SK-N-SH (cell line): Measurements from ENCODE around the gene RPF1. TPM values are rescaled to one million over a fixed set of nuclear protein-coding genes. Genes with fewer than 3 reads are reported as not detected.
A peak's percentile ranks its signal among the peaks of the same experiment; 100 is the strongest.

Experiments
- CTCF ChIA-PET: fragments of 300-600, 350-600 bp; formaldehyde crosslinking; extraction: SDS; loops from one replicate; lab custom pipeline; 2021; lab: Yijun Ruan, JAX
- POLR2A ChIA-PET: fragments of 350-600 bp; sonication (Branson Sonifier 250); formaldehyde crosslinking; extraction: SDS; loops from one replicate; lab custom pipeline; 2020; ENCODE audit warnings: antibody characterized with exemption, inconsistent platforms; lab: Yijun Ruan, JAX
- DNase-seq: peaks from one replicate; pipeline ENCODE4 v3.0.0; 2012
- H2AFZ ChIP-seq: fragments of 200-600 bp; sonication (generic); 2 replicates; pipeline ENCODE4 v1.8.1; 2016; ENCODE audit warnings: antibody characterized with exemption, mild to moderate bottlenecking, low read depth
- H3F3A ChIP-seq: fragments of 200-600 bp; sonication (generic); replicated peaks from 2 replicates; pipeline ENCODE3; 2016; ENCODE audit warnings: antibody characterized with exemption, mild to moderate bottlenecking; ENCODE audit not compliant: insufficient read depth
- H3K27ac ChIP-seq, 2 experiments: fragments of 200-500 bp in 1 of 2; fragments of 200-600 bp in 1 of 2; sonication (Bioruptor generic) in 1 of 2; sonication (generic), shearing (Covaris generic) in 1 of 2; 2 replicates each; pipeline versions ENCODE4 v1.5.1 to v1.6.1; 2014 to 2016; ENCODE audit warnings: low read depth in 2 of 2, inconsistent platforms in 1 of 2, low read length in 1 of 2, mild to moderate bottlenecking in 1 of 2, mixed read lengths in 1 of 2
- H3K27me3 ChIP-seq: fragments of 200-600 bp; sonication (generic), shearing (Covaris generic); 2 replicates; pipeline ENCODE4 v1.6.1; 2016; ENCODE audit warnings: mixed run types; ENCODE audit not compliant: insufficient read depth
- H3K36me3 ChIP-seq, 2 experiments: fragments of 200-500 bp in 1 of 2; fragments of 200-600 bp in 1 of 2; sonication (Bioruptor generic) in 1 of 2; sonication (generic) in 1 of 2; replicated peaks in 1 of 2; 2 replicates each; pipeline versions ENCODE3 to v1.5.1; 2014 to 2016; ENCODE audit warnings: low read length in 1 of 2, mild to moderate bottlenecking in 1 of 2; ENCODE audit not compliant: insufficient read depth in 2 of 2, control insufficient read depth in 1 of 2
- H3K4me1 ChIP-seq, 2 experiments: fragments of 200-500 bp in 1 of 2; fragments of 200-600 bp in 1 of 2; sonication (Bioruptor generic) in 1 of 2; sonication (generic), shearing (Covaris generic) in 1 of 2; 2 replicates each; pipeline versions ENCODE4 v1.5.1 to v1.6.1; 2014 to 2016; ENCODE audit warnings: low read depth in 1 of 2, low read length in 1 of 2, mixed run types in 1 of 2; ENCODE audit not compliant: insufficient read depth in 2 of 2, control insufficient read depth in 1 of 2
- H3K4me2 ChIP-seq: fragments of 200-600 bp; sonication (generic), shearing (Covaris generic); 2 replicates; pipeline ENCODE4 v1.6.1; 2017; ENCODE audit warnings: mixed run types
- H3K4me3 ChIP-seq, 2 experiments: fragments of 200-500 bp in 1 of 2; fragments of 200-600 bp in 1 of 2; sonication (Bioruptor generic) in 1 of 2; sonication (generic), shearing (Covaris generic) in 1 of 2; 2 replicates each; pipeline versions ENCODE4 v1.5.1 to v1.8.1; 2014 to 2016; ENCODE audit warnings: low read depth in 2 of 2, inconsistent platforms in 1 of 2, low read length in 1 of 2, mild to moderate bottlenecking in 1 of 2, mixed read lengths in 1 of 2, moderate library complexity in 1 of 2
- H3K79me2 ChIP-seq: fragments of 200-600 bp; sonication (generic); 2 replicates; pipeline ENCODE4 v1.8.1; 2017; ENCODE audit warnings: mild to moderate bottlenecking; ENCODE audit not compliant: insufficient read depth
- H3K9ac ChIP-seq: fragments of 200-600 bp; sonication (generic); 2 replicates; pipeline ENCODE4 v1.6.1; 2017; ENCODE audit warnings: mixed run types
- H3K9me2 ChIP-seq: fragments of 200-600 bp; sonication (generic); 2 replicates; pipeline ENCODE4 v1.6.1; 2017; ENCODE audit warnings: mixed run types
- H3K9me3 ChIP-seq: fragments of 200-600 bp; sonication (generic); 2 replicates; pipeline ENCODE4 v1.6.1; 2017; ENCODE audit warnings: mixed run types, mild to moderate bottlenecking, moderate library complexity
- H4K20me1 ChIP-seq: fragments of 200-600 bp; sonication (generic); 2 replicates; pipeline ENCODE4 v1.6.1; 2017; ENCODE audit warnings: mild to moderate bottlenecking, mixed run types; ENCODE audit not compliant: insufficient read depth
- CHD2 ChIP-seq: fragments of 150-350 bp; IDR thresholded peaks from 2 replicates; pipeline ENCODE4 v1.6.1; 2018; ENCODE audit warnings: low read length; ENCODE audit not compliant: partially characterized antibody
- CTCF ChIP-seq: fragments of 200-600 bp; sonication (generic); IDR thresholded peaks from 2 replicates; pipeline ENCODE4 v1.6.1; 2017; ENCODE audit warnings: antibody characterized with exemption, mild to moderate bottlenecking, moderate library complexity
- ELF1 ChIP-seq: IDR thresholded peaks from 2 replicates; pipeline ENCODE4 v1.4.0; 2012
- EP300 ChIP-seq, 2 experiments: IDR thresholded peaks; 2 replicates each; pipeline versions ENCODE4 v1.4.0 to v1.6.1; 2012; ENCODE audit warnings: borderline replicate concordance in 1 of 2, low read depth in 1 of 2, low read length in 1 of 2
- GABPA ChIP-seq: IDR thresholded peaks from 2 replicates; pipeline ENCODE4 v1.4.0; 2012; ENCODE audit warnings: low read depth, mild to moderate bottlenecking
- GATA2 ChIP-seq: sonication (generic); formaldehyde crosslinking; IDR thresholded peaks from 2 replicates; pipeline ENCODE4 v1.5.0; 2020; ENCODE audit warnings: mild to moderate bottlenecking, missing genetic modification reagents
- MAX ChIP-seq: IDR thresholded peaks from 2 replicates; pipeline ENCODE4 v1.4.0; 2012; ENCODE audit warnings: low read depth
- MXI1 ChIP-seq: IDR thresholded peaks from 2 replicates; pipeline ENCODE4 v1.6.1; 2012; ENCODE audit warnings: mild to moderate bottlenecking, low read depth, low read length, improper control_type of control experiment
- NRF1 ChIP-seq: IDR thresholded peaks from 2 replicates; pipeline ENCODE4 v1.6.1; 2012; ENCODE audit warnings: low read depth, mild to moderate bottlenecking, low read length
- POLR2AphosphoS5 ChIP-seq: IDR thresholded peaks from 2 replicates; pipeline ENCODE4 v1.6.1; 2012; ENCODE audit warnings: low read depth, low read length
- REST ChIP-seq: IDR thresholded peaks from 2 replicates; pipeline ENCODE4 v1.6.1; 2012; ENCODE audit warnings: mild to moderate bottlenecking, low read depth, low read length, moderate library complexity
- RXRA ChIP-seq: IDR thresholded peaks from 2 replicates; pipeline ENCODE4 v1.4.0; 2012; ENCODE audit warnings: low read depth, mild to moderate bottlenecking, borderline replicate concordance
- SIN3A ChIP-seq: IDR thresholded peaks from 2 replicates; pipeline ENCODE4 v1.6.1; 2012; ENCODE audit warnings: low read depth, mild to moderate bottlenecking, low read length, moderate library complexity, borderline replicate concordance
- TAF1 ChIP-seq: IDR thresholded peaks from 2 replicates; pipeline ENCODE4 v1.6.1; 2012; ENCODE audit warnings: low read depth, mild to moderate bottlenecking, low read length, moderate library complexity, borderline replicate concordance
- TCF12 ChIP-seq: IDR thresholded peaks from 2 replicates; pipeline ENCODE4 v1.4.0; 2012
- USF1 ChIP-seq: IDR thresholded peaks from 2 replicates; pipeline ENCODE4 v1.4.0; 2012; ENCODE audit warnings: low read depth, borderline replicate concordance
- YY1 ChIP-seq: IDR thresholded peaks from 2 replicates; pipeline ENCODE4 v1.4.0; 2012; ENCODE audit warnings: low read depth, mild to moderate bottlenecking
- ZBTB33 ChIP-seq: IDR thresholded peaks from 2 replicates; pipeline ENCODE4 v1.4.0; 2012; ENCODE audit warnings: low read depth, borderline replicate concordance
- WGBS: methylation state at CpG from one replicate; pipeline ENCODE4 v1.1.6; 2017; ENCODE audit warnings: low lambda C conversion rate; 5-methylcytosine and 5-hydroxymethylcytosine counted together
- polyA plus RNA-seq, 3 experiments: library from polyadenylated mRNA; depleted of rRNA; stranded (reverse); fragments of >200 nt; gene quantifications; 2 replicates each; pipeline ENCODE4 v1.2.3, GENCODE V29; 2012

The RPF1 gene
- 22.6 and 27.1 TPM in 2 replicates for polyA plus RNA-seq (2012; rRNA removed)
- 34.6 and 45.8 TPM in 2 replicates for polyA plus RNA-seq (2012; cell fraction: cytosol; rRNA removed)
- 8.4 and 17.0 TPM in 2 replicates for polyA plus RNA-seq (2012; cell fraction: nucleus; rRNA removed)

- no peaks in the 10 kb centered on the region for H3K9me2 ChIP-seq
Measured at GRCh38 chr1:84478876-84479868, at the start of gene RPF1. RPF1 (plus strand) TSS chr1:84479266; CDS start chr1:84479282, 16 bp downstream.

More at GRCh38 chr1:84478876-84479868, at the start of gene RPF1:
- Histone ChIP-seq H3F3A (peaks cover 4% of the 10 kb centered on the region), H3K9me3 (no peaks in the 10 kb centered on the region), H2AFZ (peak within 1 kb of the TSS; percentile 100), H3K79me2 (peaks cover 47% of the 10 kb centered on the region), H4K20me1 (no peaks in the 10 kb centered on the region), H3K27ac (peak within 1 kb of the TSS; percentile 89 to 96), H3K9ac (peak within 1 kb of the TSS; percentile 87), H3K36me3 (peaks cover 23 to 31% of the 10 kb centered on the region in 2 experiments), H3K4me1 (peaks cover 4 to 10% of the 10 kb centered on the region in 2 experiments; a peak in 3 of 4 replicates), H3K4me3 (peak within 1 kb of the TSS; percentile 92 to 99), H3K4me2 (peak within 1 kb of the TSS; percentile 89), H3K27me3 (no peaks in the 10 kb centered on the region)
- POLR2A ChIA-PET, result interaction anchor here (1.9 kb wide), 1 partner anchor 26 kb away, joined by 6 read pairs; no protein-coding TSS in a partner anchor
- peak; percentile 81 for DNase-seq
- 9% methylated on average over 29 of the region's 51 CpGs for WGBS
- CTCF ChIA-PET, result interaction anchor here (0.7 to 1.8 kb wide), 5 partner anchors 13 to 458 kb away, joined by 3 to 7 read pairs (median 6); no protein-coding TSS in a partner anchor
- TF ChIP-seq REST (0 out of 2 replicates have a peak, but pooled peaks have one; percentile 23), ZBTB33 (peak; percentile 67), RXRA (no peak), TAF1 (peak; percentile 89), USF1 (no peak), SIN3A (peak; percentile 20; the same call in 1 of the 2 replicates), CHD2 (peak; percentile 58), GATA2 (CRISPR knock-in tag) (no peak), MXI1 (peak; percentile 90), ELF1 (peak; percentile 94), NRF1 (peak; percentile 69), MAX (peak; percentile 77), YY1 (peak; percentile 86), GABPA (peak; percentile 99), TCF12 (peak; percentile 24; the same call in 1 of the 2 replicates), EP300 (IDR thresholded peaks at IDR 0.05; ENCODE audit: borderline replicate concordance in 1 of 2, low read depth in 1 of 2, low read length in 1 of 2) (no peak), POLR2AphosphoS5 (peak; percentile 95), CTCF (no peak)
